NK-92 (cell line): Measurements from ENCODE around the gene MAK.
"Not testable (repeated sequence)": the region's sequence is repeated elsewhere in the genome, so short reads cannot be mapped to it uniquely, and the experiment has no call there.

Source experiments
- DNase-seq: peaks from one replicate; lab custom pipeline; 2025; ENCODE audit not compliant: unreplicated experiment; lab: John Stamatoyannopoulos, UW

The MAK gene

DNA sequence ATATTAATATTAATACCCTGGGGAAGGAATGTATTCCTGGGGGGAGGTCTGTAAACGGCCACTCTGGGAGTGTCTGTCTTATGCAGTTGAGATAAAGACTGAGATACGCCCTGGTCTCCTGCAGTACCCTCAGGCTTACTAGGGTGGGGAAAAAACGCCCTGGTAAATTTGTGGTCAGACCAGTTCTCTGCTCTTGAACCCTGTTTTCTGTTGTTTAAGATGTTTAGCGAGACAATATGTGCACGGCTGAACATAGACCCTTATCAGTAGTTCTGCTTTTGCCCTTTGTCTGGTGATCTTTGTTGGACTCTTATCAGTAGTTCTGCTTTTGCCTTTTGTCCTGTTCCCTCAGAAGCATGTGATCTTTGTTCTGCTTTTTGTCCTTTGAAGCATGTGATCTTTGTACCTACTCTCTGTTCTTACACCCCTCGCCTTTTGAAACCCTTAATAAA lies 15.5 kb upstream of the MAK start:
- DNase-seq: not testable (repeated sequence)

DNA sequence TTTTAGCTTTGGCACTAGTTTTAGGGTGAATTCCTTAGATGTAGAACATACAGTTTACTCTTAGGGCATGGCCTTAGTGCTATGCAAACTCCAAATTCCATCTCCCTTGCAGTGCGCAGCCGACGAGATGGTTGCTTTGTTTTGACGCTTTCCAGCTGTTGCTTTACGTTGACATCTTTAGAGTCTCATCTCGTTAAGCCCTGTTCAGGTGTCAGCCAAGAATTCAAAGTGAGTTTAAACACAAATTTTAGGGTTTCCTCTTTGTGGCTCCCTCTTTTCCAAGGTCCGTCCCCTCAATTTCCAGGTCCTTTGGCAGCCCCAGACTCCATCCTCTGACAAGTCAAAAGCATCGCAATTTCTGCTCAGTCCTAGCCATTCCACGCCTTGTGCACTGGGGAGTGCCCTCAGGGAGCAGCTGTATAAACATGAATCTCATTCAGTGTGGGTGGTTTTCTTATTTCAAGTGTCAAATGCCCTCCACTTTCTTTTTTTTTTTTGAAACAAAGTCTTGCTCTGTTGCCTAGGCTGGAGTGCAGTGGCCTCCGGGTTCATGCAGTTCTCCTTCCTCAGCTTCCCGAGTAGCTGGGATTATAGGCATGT lies 14.1 kb upstream of the MAK start:
- DNase-seq: no peak

- DNase-seq: no peak
Observed at GRCh38 chr6:10850728-10851127, 12.4 kb upstream of the MAK start.

- DNase-seq: no peak
Observed at GRCh38 chr6:10849901-10850300, 11.6 kb upstream of the MAK start.

DNA sequence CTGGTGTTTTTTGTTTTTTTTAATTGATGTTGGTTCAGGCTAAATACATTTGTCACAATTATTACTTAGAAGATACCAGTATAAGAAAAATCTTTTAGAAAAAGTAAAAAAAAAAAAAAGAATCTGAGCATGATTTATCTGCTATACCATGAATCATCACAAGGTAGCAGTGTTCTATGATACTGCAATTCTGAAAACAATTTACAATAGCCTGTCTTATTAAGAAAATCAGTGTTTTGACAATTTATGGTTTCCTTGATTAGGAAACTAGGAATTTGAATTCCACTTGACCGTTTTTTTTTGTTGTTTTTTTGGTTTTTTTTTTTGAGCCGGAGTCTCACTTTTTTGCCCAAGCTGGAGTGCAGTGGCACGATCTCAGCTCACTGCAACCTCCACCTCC lies 9.3 kb upstream of the MAK start:
- DNase-seq: no peak

GRCh38 chr6:10843554-10843953 lies 5.2 kb upstream of the MAK start:
- no peak for DNase-seq

DNA sequence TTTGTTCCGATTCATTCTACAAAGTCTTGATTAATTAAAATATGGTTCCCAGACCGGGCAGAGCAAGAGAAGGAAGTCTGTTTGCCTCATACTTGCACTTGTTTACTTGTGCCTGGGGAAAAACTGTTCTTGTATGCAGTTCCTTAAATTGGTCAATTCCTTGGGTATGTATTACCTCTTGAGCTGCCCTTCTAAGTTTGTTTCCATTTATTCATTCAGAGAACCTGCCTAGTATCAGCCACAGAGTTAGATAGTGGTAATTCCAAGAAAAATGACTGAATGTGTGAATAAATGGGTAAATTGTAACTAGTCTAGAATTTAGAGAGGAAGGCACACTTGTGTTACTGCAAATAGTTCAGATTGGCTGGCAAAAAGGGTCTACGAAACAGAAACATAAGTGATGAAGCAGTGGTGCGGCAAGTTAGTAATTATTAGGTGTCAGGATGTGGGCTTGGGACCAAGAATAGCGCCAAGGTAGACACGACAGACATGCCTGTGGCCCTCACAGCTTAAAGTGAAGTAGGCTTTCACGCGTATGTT lies 525 bp upstream of the MAK start:
- no peak for DNase-seq

DNA sequence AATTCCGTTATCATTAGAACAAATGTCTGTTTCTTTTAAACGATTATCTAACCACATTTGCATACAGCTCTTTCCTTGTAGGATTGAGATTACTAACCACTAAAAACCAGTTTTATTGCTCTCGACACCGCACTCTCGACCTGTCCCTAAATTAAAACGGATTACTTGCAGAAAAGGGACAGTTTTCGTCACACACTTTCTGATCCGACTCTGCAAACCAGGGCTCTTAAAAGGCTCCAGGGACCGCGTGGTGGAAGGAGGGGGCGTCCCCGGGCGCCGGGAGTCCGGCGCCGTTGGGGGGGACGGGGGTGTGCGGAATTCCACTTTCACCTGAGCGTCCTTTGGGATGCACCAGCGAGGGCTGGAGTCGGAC lies 731 bp downstream of the MAK start:
- no peak for DNase-seq

DNA sequence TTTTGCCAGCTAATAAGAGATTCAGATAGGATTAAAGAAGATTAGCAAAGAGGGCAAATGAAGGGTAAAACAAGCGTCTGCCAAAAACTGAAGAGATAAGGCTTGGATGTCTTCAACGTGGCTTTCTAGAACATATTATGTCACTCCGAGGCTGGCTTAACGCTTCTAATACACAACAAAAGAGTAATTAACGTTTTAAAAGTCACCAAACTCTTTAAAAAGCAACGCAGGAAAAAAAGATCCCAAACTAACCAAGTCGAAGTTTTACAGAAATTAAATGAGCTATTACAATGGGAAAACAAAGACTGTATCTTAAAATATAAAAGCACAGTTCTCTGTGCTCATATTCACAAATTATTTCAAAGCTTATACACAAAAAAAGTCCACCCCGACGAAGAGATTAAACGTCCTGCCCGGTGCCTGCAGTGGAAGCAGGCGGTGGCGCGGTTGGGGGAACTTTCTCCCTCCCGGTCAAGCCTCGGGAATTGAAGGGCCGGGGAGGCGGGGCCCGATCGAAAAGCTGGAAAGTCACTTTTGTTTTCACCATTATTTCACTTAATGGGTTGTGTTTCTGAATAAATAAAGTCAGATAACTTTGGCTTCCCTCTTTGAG lies 1.2 kb downstream of the MAK start:
- no peak for DNase-seq

GRCh38 chr6:10834823-10835222 lies 3.5 kb downstream of the MAK start:
- no peak for DNase-seq

DNA sequence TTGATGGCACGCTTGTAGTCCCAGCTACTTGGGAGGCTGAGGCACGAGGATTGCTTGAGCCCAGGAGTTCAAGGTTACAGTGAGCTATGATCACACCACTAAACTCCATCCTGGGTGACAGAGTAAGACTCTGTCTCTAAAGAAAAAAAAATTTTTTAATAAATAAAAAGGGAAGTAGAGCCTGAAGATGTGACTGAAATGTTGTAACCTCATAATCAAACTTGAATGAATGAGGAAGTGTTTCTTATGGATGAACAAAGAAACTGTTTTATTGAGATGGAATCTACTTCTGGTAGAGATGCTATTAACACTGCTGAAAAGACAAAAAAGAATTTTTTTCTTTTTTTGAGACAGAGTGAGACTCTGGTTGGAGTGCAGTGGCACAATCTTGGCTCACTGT lies 6.7 kb downstream of the MAK start:
- no peak for DNase-seq

GRCh38 chr6:10824819-10825218 lies 13.5 kb downstream of the MAK start:
- DNase-seq: no peak

DNA sequence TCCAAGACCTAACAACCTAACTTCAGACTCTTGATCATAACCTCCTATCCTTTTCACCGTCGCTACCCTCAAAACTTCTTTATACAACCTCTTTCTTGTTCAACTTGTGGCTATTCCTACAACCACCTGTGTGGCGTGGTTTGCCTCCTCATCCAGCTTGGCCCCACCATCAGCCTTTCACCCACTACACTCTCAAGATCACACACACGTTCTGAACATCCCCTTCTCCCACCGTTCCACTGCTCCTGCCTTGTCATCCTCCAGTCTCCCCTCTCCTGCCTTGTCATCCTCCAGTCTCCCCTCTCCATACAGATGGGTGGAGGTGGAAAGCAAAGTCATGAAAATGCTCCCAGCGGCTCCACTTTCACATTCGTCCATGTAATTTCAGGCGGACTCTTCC lies 14.0 kb downstream of the MAK start:
- DNase-seq: no peak

- not testable (repeated sequence) for DNase-seq
Observed at GRCh38 chr6:10814176-10814575, 24.2 kb downstream of the MAK start.

GRCh38 chr6:10809098-10809497 lies 29.2 kb downstream of the MAK start:
- DNase-seq: no peak

- no peak for DNase-seq
Observed at GRCh38 chr6:10808376-10808775, 30.0 kb downstream of the MAK start.

- DNase-seq: no peak
Observed at GRCh38 chr6:10801224-10801848, 37.0 kb downstream of the MAK start.

DNA sequence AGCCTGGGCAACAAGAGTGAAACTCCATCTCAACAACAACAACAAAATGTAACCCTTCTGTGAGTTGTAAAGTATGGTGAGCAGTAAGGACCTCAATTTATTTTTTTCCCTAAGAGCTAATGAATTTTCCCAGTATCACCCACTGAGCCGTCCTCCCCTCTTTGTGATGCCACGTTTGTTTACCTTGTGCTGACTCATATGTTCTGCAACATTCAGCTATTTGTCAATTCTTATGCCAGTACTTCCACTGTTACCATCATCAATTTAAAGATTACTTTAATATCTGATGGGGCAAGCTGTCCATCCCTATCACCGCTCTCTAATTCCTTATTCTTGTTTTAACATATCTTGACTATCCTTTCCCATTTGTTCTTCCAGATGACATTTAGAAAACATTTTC lies 37.5 kb downstream of the MAK start:
- no peak for DNase-seq

DNA sequence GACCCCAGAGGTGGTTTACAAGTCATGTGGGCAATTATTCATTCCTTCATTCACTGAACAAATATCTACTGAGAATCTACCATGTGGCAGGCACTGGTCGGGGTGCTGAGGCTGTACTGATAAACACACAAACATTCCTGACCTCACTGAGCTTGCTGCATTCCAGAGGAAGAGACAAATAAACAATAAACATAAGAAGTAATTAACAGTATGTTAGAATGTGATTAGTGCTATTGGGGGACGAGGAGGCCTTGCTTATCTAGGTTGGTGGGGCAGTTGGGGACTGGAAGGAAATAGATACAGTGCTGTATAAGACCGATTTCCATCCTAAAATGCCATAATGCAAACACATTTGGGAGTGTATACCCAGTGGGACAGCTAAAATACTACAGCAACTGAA lies 44.1 kb downstream of the MAK start:
- no peak for DNase-seq

GRCh38 chr6:10793695-10794094 lies 44.6 kb downstream of the MAK start:
- no peak for DNase-seq

GRCh38 chr6:10793035-10793434 lies 45.3 kb downstream of the MAK start:
- no peak for DNase-seq

DNA sequence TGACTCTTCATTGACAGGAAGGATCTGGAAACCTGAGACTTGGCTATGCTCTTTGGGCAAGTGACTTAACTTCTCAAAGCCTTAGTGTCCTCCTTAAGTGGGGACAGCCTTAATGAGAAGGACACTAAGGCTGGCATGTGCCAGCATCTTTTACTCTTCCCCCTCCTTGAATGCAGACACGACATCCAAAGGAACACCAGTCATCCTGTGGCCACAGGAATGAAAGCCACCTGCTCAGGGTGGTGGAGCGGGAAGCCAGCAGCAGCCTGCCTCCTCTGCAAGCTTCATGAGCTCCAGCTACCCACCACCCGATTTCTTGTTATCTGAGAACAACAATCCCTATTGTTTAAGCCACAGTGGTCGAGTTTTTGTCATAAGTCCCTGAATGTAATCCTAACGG lies 46.2 kb downstream of the MAK start:
- DNase-seq: no peak

- no peak for DNase-seq
Observed at GRCh38 chr6:10791673-10792072, 46.7 kb downstream of the MAK start.
